Subcutaneous abdominal adipose tissue (tissue), 5 donors: ENCODE measurements around the gene CSE1L.
"Not testable (repeated sequence)": the region's sequence is repeated elsewhere in the genome, so short reads cannot be mapped to it uniquely, and the experiment has no call there.

Experiments
- H3K27ac ChIP-seq: one replicate; pipeline ENCODE4 v1.7.0; 2013; ENCODE audit warnings: low read depth, mild to moderate bottlenecking, inconsistent platforms, low read length, moderate library complexity
- H3K27me3 ChIP-seq, 5 donors: one replicate each; pipeline ENCODE4 v1.7.0; 2013; ENCODE audit warnings: low read length in 5 of 5, inconsistent platforms in 1 of 5; ENCODE audit not compliant: control insufficient read depth in 5 of 5, insufficient read depth in 4 of 5
- H3K36me3 ChIP-seq, 5 donors: one replicate each; pipeline ENCODE4 v1.7.0; 2013; ENCODE audit warnings: low read length in 5 of 5; ENCODE audit not compliant: control insufficient read depth in 5 of 5, insufficient read depth in 5 of 5
- H3K4me1 ChIP-seq, 5 donors: one replicate each; pipeline ENCODE4 v1.7.0; 2013; ENCODE audit warnings: low read length in 5 of 5, mild to moderate bottlenecking in 3 of 5, moderate library complexity in 1 of 5; ENCODE audit not compliant: control insufficient read depth in 5 of 5, insufficient read depth in 5 of 5
- H3K4me3 ChIP-seq, 5 donors: one replicate each; pipeline ENCODE4 v1.7.0; 2013; ENCODE audit warnings: low read length in 5 of 5, low read depth in 1 of 5
- H3K9ac ChIP-seq, 5 donors: one replicate each; pipeline ENCODE4 v1.7.0; 2013; ENCODE audit warnings: low read length in 5 of 5, mild to moderate bottlenecking in 4 of 5, moderate library complexity in 3 of 5
- H3K9me3 ChIP-seq, 5 donors: one replicate each; pipeline ENCODE4 v1.7.0; 2013; ENCODE audit warnings: low read length in 5 of 5; ENCODE audit not compliant: control insufficient read depth in 5 of 5
- donor health status: healthy.
- donor health status: healthy.
- donor health status: healthy.
- donor health status: healthy.
- donor health status: healthy.

CSE1L gene

DNA sequence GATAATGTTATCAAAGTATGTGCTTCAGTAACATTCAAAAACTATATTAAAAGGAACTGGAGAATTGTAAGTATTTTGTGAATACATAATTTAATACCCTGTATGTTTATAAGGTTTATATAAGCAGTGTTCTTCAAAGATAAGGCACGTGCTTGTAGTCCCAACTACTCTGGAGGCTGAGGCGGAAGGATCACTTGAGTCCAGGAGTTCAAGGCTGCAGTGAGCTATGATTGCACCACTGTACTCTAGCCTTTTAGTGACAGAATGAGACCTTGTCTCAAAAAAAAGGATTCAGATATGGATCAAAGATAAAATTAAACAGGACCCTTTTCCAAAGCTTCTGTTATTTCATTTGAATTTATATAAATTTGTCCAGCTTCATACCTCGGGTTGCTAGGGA lies 17.2 kb downstream of the CSE1L start:
- H3K9me3 ChIP-seq: no peaks in the 10 kb centered on the region
- no peak overlapping the region for H3K27ac ChIP-seq
- no peaks in the 10 kb centered on the region for H3K27me3 ChIP-seq
- no peaks in the 10 kb centered on the region for H3K4me1 ChIP-seq
- no peak overlapping the region for H3K9ac ChIP-seq
- no peak overlapping the region for H3K4me3 ChIP-seq
- peaks cover 10 to 49% (median 31%) of the 10 kb centered on the region in 5 donors for H3K36me3 ChIP-seq

DNA sequence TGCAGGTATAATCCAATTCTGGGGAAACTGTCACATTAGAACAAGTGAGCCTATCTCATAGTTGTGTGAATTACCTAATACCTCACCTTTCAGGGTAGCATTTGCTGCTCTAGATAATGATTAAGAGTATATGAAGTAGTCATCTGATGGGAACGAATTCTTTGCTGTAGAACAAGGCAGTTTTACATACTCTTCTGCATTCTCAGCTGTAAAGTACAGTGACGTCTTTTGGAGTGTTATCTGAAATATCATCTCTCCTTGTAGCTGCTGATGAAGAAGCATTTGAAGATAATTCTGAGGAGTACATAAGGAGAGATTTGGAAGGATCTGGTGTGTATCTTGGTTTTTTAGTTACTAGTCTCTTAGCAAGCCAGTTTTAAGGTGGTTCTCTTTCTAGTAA lies 28.4 kb downstream of the CSE1L start:
- Histone ChIP-seq H3K4me3 (no peak overlapping the region), H3K27ac (no peak overlapping the region), H3K9me3 (no peaks in the 10 kb centered on the region), H3K27me3 (no peaks in the 10 kb centered on the region), H3K9ac (no peak overlapping the region), H3K36me3 (peaks cover 40 to 87% (median 60%) of the 10 kb centered on the region in 5 donors), H3K4me1 (no peaks in the 10 kb centered on the region)

DNA sequence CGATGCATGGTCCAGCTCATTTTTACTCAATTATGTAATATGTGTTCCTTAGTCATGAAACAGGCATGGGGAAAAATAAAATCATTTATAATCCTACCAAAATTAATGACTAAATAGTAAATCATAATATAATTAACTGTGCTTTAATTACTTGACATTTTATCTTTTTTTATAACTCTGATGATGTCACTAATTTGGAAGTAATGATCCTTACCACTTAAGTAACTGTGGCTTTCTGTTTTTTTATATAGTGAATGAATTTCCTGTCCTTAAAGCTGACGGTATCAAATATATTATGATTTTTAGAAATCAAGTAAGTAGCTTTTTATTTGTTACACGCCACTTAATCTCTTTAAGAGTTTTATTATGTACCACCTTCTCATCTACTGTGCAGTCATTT lies 32.2 kb downstream of the CSE1L start:
- Histone ChIP-seq H3K4me1 (no peaks in the 10 kb centered on the region), H3K27ac (no peak overlapping the region), H3K27me3 (no peaks in the 10 kb centered on the region), H3K4me3 (no peak overlapping the region), H3K9ac (no peak overlapping the region), H3K36me3 (peaks cover 30 to 91% (median 54%) of the 10 kb centered on the region in 5 donors), H3K9me3 (no peaks in the 10 kb centered on the region)

DNA sequence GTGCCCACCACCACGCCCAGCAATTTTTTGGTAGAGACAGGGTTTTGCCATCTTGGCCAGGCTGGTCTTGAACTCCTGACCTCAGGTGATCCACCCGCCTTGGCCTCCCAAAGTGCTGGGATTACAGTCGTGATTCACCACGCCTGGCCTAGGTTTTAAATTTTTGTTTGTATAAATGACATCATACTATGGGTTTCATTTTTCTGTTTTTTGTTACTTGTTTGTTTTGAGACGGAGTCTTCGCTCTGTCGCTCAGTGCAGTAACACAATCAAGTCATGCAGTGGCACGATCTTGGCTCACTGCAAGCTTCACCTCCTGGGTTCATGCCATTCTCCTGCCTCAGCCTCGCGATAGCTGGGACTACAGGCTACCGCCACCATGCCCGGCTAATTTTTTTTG lies 36.2 kb downstream of the CSE1L start:
- peaks cover 40 to 87% (median 53%) of the 10 kb centered on the region in 5 donors for H3K36me3 ChIP-seq
- H3K9ac ChIP-seq, H3K4me3 ChIP-seq, H3K4me1 ChIP-seq, H3K27ac ChIP-seq, H3K9me3 ChIP-seq, H3K27me3 ChIP-seq: not testable (repeated sequence)

DNA sequence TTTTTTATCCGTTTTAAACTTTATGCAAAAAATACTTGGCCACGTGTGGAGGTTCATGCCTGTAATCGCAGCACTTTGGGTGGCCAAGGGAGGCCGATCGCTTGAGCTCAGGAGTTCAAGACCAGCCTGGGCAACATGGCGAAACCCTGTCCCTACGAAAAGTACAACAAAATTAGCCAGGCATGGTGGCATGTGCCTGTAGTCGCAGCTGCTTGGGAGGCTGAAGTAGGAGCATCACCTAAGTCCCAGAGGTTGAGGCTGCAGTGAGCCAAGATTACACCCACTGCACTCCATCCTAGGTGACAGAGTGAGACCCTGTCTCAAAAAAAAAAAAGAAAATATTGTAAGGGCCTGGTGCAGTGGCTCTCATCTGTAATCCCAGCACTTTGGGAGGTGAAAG lies 45.0 kb downstream of the CSE1L start:
- Histone ChIP-seq H3K4me3 (no peak overlapping the region), H3K9ac (no peak overlapping the region), H3K4me1 (no peaks in the 10 kb centered on the region), H3K9me3 (no peaks in the 10 kb centered on the region), H3K27me3 (no peaks in the 10 kb centered on the region), H3K36me3 (peaks cover 46 to 84% (median 56%) of the 10 kb centered on the region in 5 donors), H3K27ac (no peak overlapping the region)

DNA sequence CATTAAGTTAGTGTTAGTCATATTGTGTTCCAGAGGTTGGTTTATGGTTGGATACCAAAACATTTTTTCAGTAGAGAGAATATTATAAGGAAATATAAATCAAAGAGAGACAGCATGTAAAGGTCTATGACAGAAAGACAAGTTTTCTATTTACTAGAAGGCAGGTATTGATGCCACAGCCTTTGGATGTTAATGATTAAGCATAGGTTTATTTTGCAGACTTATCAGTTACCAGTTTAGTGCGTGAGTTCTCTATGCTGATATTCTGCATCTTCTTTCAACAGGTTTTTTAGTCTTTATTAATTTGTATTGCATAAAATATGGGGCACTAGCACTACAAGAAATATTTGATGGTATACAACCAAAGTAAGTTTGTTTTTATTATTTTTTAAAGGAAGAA lies 45.6 kb downstream of the CSE1L start:
- Histone ChIP-seq H3K9ac (no peak overlapping the region), H3K36me3 (peaks cover 48 to 85% (median 58%) of the 10 kb centered on the region in 5 donors), H3K4me1 (no peaks in the 10 kb centered on the region), H3K27me3 (no peaks in the 10 kb centered on the region), H3K27ac (no peak overlapping the region), H3K4me3 (no peak overlapping the region), H3K9me3 (no peaks in the 10 kb centered on the region)

DNA sequence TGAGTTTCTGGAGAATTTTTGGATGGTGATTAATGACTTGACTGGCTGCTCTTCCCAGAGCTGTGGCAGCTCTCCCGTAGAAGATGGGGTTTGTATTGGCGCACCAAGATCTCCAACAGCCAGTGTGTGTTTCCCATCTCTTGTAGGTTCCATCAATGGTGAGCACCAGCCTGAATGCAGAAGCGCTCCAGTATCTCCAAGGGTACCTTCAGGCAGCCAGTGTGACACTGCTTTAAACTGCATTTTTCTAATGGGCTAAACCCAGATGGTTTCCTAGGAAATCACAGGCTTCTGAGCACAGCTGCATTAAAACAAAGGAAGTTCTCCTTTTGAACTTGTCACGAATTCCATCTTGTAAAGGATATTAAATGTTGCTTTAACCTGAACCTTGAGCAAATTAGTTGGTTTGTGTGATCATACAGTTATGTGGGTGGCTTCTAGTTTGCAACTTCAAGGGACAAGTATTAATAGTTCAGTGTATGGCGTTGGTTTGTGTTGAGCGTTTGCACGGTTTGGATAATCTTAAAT lies 50.2 kb downstream of the CSE1L start:
- no peak overlapping the region for H3K9ac ChIP-seq
- H3K27ac ChIP-seq: no peak overlapping the region
- peaks cover 0 to 4% (median 0%) of the 10 kb centered on the region in 5 donors for H3K4me1 ChIP-seq
- H3K36me3 ChIP-seq: peaks cover 31 to 62% (median 46%) of the 10 kb centered on the region in 5 donors
- no peaks in the 10 kb centered on the region for H3K27me3 ChIP-seq
- no peaks in the 10 kb centered on the region for H3K9me3 ChIP-seq
- H3K4me3 ChIP-seq: no peak overlapping the region

DNA sequence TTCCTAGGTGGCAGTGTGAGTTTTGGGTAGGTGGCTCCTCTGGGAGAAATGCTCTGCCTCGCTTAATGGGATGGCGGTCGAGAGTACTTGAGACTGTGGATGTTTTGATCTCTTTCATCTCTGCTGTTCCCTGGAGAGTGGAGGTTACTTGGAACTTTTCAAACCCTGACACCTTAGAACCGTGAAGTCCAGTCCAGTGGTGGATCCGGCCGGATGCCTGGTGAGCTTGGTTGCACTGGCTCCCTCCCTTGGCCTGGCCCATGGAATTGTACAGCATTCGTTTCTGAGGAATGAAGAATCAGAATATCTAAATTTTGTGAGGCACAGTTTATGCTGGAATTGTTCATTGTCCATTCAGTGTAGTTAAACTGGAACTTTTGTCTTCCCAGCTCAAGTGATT lies 51.0 kb downstream of the CSE1L start:
- H3K9ac ChIP-seq: no peak overlapping the region
- no peak overlapping the region for H3K27ac ChIP-seq
- peaks cover 33 to 58% (median 45%) of the 10 kb centered on the region in 5 donors for H3K36me3 ChIP-seq
- peaks cover 0 to 4% (median 0%) of the 10 kb centered on the region in 5 donors for H3K4me1 ChIP-seq
- no peaks in the 10 kb centered on the region for H3K27me3 ChIP-seq
- no peaks in the 10 kb centered on the region for H3K9me3 ChIP-seq
- H3K4me3 ChIP-seq: no peak overlapping the region

DNA sequence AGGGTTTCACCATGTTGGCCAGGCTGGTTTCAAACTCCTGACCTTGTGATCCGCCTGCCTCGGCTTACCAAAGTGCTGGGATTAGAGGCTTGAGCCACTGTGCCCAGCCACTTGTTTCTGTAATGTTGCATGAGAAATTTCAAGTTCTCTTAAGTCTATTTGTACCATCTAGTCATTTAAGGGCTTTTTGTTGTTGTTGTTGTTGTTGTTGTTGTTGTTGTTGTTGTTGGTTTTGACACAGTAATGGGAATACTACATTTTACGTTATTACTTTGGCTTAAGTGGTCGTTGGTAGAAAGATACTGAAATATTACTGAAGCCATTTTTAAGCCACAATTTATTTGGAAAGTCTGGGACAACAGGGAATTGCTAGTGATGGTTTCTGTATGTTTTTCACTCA lies 52.0 kb downstream of the CSE1L start:
- Histone ChIP-seq H3K9ac (no peak overlapping the region), H3K4me1 (peaks cover 0 to 4% (median 0%) of the 10 kb centered on the region in 5 donors), H3K27me3 (no peaks in the 10 kb centered on the region), H3K27ac (no peak overlapping the region), H3K36me3 (peaks cover 32 to 64% (median 53%) of the 10 kb centered on the region in 5 donors), H3K9me3 (no peaks in the 10 kb centered on the region), H3K4me3 (no peak overlapping the region)

DNA sequence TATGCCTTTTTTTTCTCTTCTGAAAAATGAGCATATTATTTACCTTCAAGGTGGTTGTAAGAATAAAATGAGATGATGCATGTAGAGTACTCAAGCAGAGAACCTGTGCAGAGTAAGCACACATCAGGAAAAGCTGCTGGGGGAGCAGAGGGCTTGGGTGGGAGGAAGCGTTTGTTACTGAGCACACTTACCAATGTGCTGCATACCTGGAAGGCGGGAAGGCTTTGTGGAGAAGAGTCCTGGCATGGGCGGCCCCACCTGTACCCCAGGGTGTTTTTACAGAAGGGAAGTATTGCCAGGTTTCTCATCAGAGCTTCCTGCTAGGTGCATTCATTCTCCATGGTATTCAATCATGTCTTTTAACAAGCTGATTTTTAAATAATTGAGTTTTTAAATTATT lies 52.9 kb downstream of the CSE1L start:
- no peak overlapping the region for H3K9ac ChIP-seq
- H3K27ac ChIP-seq: no peak overlapping the region
- peaks cover 29 to 69% (median 61%) of the 10 kb centered on the region in 5 donors for H3K36me3 ChIP-seq
- H3K4me1 ChIP-seq: peaks cover 0 to 4% (median 0%) of the 10 kb centered on the region in 5 donors
- H3K27me3 ChIP-seq: no peaks in the 10 kb centered on the region
- H3K4me3 ChIP-seq: no peak overlapping the region
- H3K9me3 ChIP-seq: no peaks in the 10 kb centered on the region

DNA sequence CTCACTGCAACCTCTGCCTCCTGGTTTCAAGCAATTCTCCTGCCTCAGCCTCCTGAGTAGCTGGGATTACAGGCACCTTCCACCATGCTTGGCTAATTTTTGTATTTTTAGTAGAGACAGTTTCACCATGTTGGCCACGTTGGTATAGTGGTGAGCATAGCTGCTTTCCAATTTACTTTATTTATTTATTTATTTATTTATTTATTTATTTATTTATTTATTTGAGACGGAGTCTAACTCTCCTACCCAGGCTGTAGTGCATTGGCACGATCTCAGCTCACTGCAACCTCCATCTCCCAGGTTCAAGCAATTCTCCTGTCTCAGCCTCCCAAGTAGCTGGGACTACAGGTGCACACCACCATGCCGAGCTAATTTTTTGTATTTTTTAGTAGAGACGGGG lies 54.2 kb downstream of the CSE1L start:
- not testable (repeated sequence) for H3K27me3 ChIP-seq, H3K9ac ChIP-seq, H3K9me3 ChIP-seq, H3K4me1 ChIP-seq, H3K4me3 ChIP-seq, H3K27ac ChIP-seq
- peaks cover 20 to 71% (median 55%) of the 10 kb centered on the region in 5 donors for H3K36me3 ChIP-seq
